GM23338 (cell line): ENCODE data around the gene CDC34. TPM values are rescaled to one million over a fixed set of nuclear protein-coding genes. Genes with fewer than 3 reads are reported as not detected.
A peak's percentile ranks its signal among the peaks of the same experiment; 100 is the strongest.

ENCODE experiments used
- ATAC-seq: fragments of 200-7000 bp; cut with Tn5 transposase; 3 replicates; pipeline ENCODE4 v1.9.1; 2020
- DNase-seq: peaks from one replicate; pipeline ENCODE4 v3.0.0-alpha.2; 2015; ENCODE audit warnings: low spot score
- H2AFZ ChIP-seq: fragments of 200-600 bp; sonication (generic); 2 replicates; pipeline ENCODE4 v1.8.0; 2016; ENCODE audit warnings: antibody characterized with exemption, mild to moderate bottlenecking, moderate library complexity
- H3F3A ChIP-seq: fragments of 200-600 bp; sonication (generic); replicated peaks from 2 replicates; pipeline ENCODE4 v1.8.0; 2017; ENCODE audit warnings: antibody characterized with exemption, mixed run types, low read depth
- H3K27ac ChIP-seq: fragments of 200-600 bp; sonication (generic); 2 replicates; pipeline ENCODE4 v1.6.1; 2016; ENCODE audit warnings: low read depth
- H3K27me3 ChIP-seq: fragments of 200-600 bp; sonication (generic); 2 replicates; pipeline ENCODE4 v1.8.0; 2016; ENCODE audit warnings: mild to moderate bottlenecking, mixed run types, moderate library complexity; ENCODE audit not compliant: insufficient read depth
- H3K36me3 ChIP-seq: fragments of 200-600 bp; sonication (generic); 2 replicates; pipeline ENCODE4 v1.8.0; 2016; ENCODE audit warnings: mild to moderate bottlenecking; ENCODE audit not compliant: insufficient read depth
- H3K4me1 ChIP-seq: fragments of 200-600 bp; sonication (generic); 2 replicates; pipeline ENCODE4 v1.8.0; 2016; ENCODE audit warnings: mild to moderate bottlenecking, moderate library complexity; ENCODE audit not compliant: insufficient read depth
- H3K4me2 ChIP-seq: fragments of 200-600 bp; sonication (generic); 2 replicates; pipeline ENCODE4 v1.7.1; 2017; ENCODE audit warnings: mixed run types
- H3K4me3 ChIP-seq: fragments of 200-600 bp; sonication (generic); 2 replicates; pipeline ENCODE4 v1.6.1; 2016; ENCODE audit warnings: mixed run types
- H3K79me2 ChIP-seq: fragments of 200-600 bp; sonication (generic); replicated peaks from 2 replicates; pipeline ENCODE4 v1.8.0; 2017; ENCODE audit warnings: mild to moderate bottlenecking; ENCODE audit not compliant: insufficient read depth
- H3K9me2 ChIP-seq: fragments of 200-600 bp; sonication (generic); 2 replicates; pipeline ENCODE4 v1.8.0; 2017; ENCODE audit not compliant: insufficient read depth
- H4K20me1 ChIP-seq: fragments of 200-600 bp; sonication (generic); replicated peaks from 2 replicates; pipeline ENCODE4 v1.8.0; 2017; ENCODE audit warnings: mild to moderate bottlenecking; ENCODE audit not compliant: insufficient read depth
- H3K27ac Mint-ChIP-seq: 2 replicates; pipeline ENCODE4 v1.8.0; 2020; ENCODE audit warnings: inconsistent platforms, mild to moderate bottlenecking, moderate library complexity, mixed read lengths
- H3K27me3 Mint-ChIP-seq: 3 replicates; pipeline ENCODE4 v1.8.0; 2022; ENCODE audit warnings: low read depth, mild to moderate bottlenecking, moderate library complexity, mixed read lengths, inconsistent platforms; ENCODE audit not compliant: insufficient read depth, poor library complexity
- H3K36me3 Mint-ChIP-seq: 3 replicates; pipeline ENCODE4 v1.8.0; 2021; ENCODE audit warnings: low read depth, mild to moderate bottlenecking, inconsistent platforms, moderate library complexity, mixed read lengths
- H3K4me1 Mint-ChIP-seq: 3 replicates; pipeline ENCODE4 v1.8.0; 2020; ENCODE audit warnings: mild to moderate bottlenecking, inconsistent platforms, mixed read lengths
- H3K4me3 Mint-ChIP-seq: 3 replicates; pipeline ENCODE4 v1.8.0; 2021; ENCODE audit warnings: moderate library complexity, mild to moderate bottlenecking, inconsistent platforms, mixed read lengths
- H3K9me3 Mint-ChIP-seq: 3 replicates; pipeline ENCODE4 v1.8.0; 2020; ENCODE audit warnings: moderate library complexity, mild to moderate bottlenecking, inconsistent platforms, mixed read lengths
- EZH2 ChIP-seq: fragments of 200-600 bp; sonication (generic); IDR thresholded peaks from one replicate; pipeline ENCODE4 v1.8.0; 2017; ENCODE audit warnings: antibody characterized with exemption, mild to moderate bottlenecking, low read depth; ENCODE audit not compliant: unreplicated experiment
- NANOG ChIP-seq: IDR thresholded peaks from 2 replicates; pipeline ENCODE4 v1.6.1; 2016; ENCODE audit warnings: antibody characterized with exemption, borderline replicate concordance
- POLR2AphosphoS5 ChIP-seq: IDR thresholded peaks from 2 replicates; pipeline ENCODE4 v1.6.1; 2016; ENCODE audit warnings: antibody characterized with exemption, low read depth
- STAT1 ChIP-seq: IDR thresholded peaks from one replicate; pipeline ENCODE4 v1.6.1; 2016; ENCODE audit warnings: antibody characterized with exemption; ENCODE audit not compliant: unreplicated experiment
- long read RNA-seq: library from polyadenylated mRNA; unstranded; transcript quantifications from one replicate; pipeline ENCODE4 v2.0.0, GENCODE V29; 2020; ENCODE audit not compliant: unreplicated experiment
- polyA plus RNA-seq: library from polyadenylated mRNA; unstranded; fragments of >200 nt; fragmentation: Nextera tagmentation; extraction: Ambion mirVana; gene quantifications from 2 replicates; pipeline ENCODE4 v1.2.1, GENCODE V29; 2016
- total RNA-seq: library from RNA; depleted of rRNA; stranded (reverse); fragments of >200 nt; shearing (Covaris generic); gene quantifications from 2 replicates; pipeline ENCODE4 v1.2.3, GENCODE V29; 2014; rRNA removed
- TF ChIP-seq, protein P1 (sequence below): IDR thresholded peaks from 2 replicates; pipeline ENCODE4 v1.6.1; 2016; ENCODE audit warnings: antibody characterized with exemption
- TF ChIP-seq, protein P2 (sequence below): fragments of 250-450 bp; sonication (Bioruptor Pico); IDR thresholded peaks from 2 replicates; pipeline ENCODE4 v1.5.0; 2020; ENCODE audit warnings: mild to moderate bottlenecking, moderate library complexity

Gene CDC34
- total RNA-seq (146 and 148 TPM in 2 replicates), polyA plus RNA-seq (114 and 118 TPM in 2 replicates)
- long read RNA-seq, transcript CDC34-201 (5 exons, 1,471 nt) = major isoform, 8 of 18 reads
- long read RNA-seq, partial matches to known transcripts = 3 of 18 reads
- long read RNA-seq, other reads (novel, unspliced or antisense) = 4 of 18 reads

DNA sequence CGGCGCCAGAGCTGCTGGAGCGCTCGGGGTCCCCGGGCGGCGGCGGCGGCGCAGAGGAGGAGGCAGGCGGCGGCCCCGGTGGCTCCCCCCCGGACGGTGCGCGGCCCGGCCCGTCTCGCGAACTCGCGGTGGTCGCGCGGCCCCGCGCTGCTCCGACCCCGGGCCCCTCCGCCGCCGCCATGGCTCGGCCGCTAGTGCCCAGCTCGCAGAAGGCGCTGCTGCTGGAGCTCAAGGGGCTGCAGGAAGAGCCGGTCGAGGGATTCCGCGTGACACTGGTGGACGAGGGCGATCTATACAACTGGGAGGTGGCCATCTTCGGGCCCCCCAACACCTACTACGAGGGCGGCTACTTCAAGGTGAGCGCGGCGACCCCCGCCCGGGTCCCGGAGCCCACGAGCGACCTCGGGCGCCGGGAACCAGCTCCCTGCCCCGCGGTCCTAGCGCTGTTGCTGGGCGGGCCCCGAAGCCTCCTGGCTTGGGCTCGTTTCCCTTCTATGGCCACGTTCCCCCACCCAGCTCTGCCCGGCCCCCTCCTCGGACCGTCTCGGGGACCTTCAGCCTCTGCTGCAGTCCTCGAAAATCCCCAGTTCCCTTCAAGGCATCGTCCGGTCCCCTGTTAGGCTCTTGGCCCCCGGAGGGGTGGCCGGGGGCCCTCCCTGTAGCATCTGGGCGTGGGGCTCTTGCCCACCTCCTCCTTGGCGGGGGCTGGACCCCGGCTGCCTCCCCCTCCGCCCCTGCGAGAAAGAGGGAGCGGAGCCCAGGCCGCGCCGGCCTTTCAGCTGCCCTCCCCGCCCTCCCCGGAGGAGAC, at the start of gene CDC34:
TSS of gene CDC34 (plus strand) at position 8 of the 808 bp plus-strand sequence. CDS start at position 180, 172 bp downstream.
- Histone ChIP-seq H3K79me2 (peaks cover 25% of the 10 kb centered on the region), H4K20me1 (peaks cover 17% of the 10 kb centered on the region), H2AFZ (peak within 1 kb of the TSS; percentile 81; the same call in 1 of the 2 replicates), H3K27ac (peak within 1 kb of the TSS; percentile 66; the same call in 1 of the 2 replicates), H3K4me2 (peak within 1 kb of the TSS; percentile 94), H3K9me2 (no peaks in the 10 kb centered on the region), H3K27me3 (no peaks in the 10 kb centered on the region), H3F3A (peaks cover 13% of the 10 kb centered on the region), H3K36me3 (no peaks in the 10 kb centered on the region; the same call in 1 of the 2 replicates), H3K4me1 (no peaks in the 10 kb centered on the region; the same call in 1 of the 2 replicates), H3K4me3 (peak within 1 kb of the TSS; percentile 98)
- peaks cover 16% of the 10 kb centered on the region for H3K27me3 Mint-ChIP-seq
- no peak for DNase-seq
- TF ChIP-seq EZH2 (no peak), POLR2AphosphoS5 (no peak), NANOG (no peak), STAT1 (no peak)
- TF ChIP-seq, protein P1, sequence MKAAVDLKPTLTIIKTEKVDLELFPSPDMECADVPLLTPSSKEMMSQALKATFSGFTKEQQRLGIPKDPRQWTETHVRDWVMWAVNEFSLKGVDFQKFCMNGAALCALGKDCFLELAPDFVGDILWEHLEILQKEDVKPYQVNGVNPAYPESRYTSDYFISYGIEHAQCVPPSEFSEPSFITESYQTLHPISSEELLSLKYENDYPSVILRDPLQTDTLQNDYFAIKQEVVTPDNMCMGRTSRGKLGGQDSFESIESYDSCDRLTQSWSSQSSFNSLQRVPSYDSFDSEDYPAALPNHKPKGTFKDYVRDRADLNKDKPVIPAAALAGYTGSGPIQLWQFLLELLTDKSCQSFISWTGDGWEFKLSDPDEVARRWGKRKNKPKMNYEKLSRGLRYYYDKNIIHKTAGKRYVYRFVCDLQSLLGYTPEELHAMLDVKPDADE = no peak
- TF ChIP-seq, protein P2, sequence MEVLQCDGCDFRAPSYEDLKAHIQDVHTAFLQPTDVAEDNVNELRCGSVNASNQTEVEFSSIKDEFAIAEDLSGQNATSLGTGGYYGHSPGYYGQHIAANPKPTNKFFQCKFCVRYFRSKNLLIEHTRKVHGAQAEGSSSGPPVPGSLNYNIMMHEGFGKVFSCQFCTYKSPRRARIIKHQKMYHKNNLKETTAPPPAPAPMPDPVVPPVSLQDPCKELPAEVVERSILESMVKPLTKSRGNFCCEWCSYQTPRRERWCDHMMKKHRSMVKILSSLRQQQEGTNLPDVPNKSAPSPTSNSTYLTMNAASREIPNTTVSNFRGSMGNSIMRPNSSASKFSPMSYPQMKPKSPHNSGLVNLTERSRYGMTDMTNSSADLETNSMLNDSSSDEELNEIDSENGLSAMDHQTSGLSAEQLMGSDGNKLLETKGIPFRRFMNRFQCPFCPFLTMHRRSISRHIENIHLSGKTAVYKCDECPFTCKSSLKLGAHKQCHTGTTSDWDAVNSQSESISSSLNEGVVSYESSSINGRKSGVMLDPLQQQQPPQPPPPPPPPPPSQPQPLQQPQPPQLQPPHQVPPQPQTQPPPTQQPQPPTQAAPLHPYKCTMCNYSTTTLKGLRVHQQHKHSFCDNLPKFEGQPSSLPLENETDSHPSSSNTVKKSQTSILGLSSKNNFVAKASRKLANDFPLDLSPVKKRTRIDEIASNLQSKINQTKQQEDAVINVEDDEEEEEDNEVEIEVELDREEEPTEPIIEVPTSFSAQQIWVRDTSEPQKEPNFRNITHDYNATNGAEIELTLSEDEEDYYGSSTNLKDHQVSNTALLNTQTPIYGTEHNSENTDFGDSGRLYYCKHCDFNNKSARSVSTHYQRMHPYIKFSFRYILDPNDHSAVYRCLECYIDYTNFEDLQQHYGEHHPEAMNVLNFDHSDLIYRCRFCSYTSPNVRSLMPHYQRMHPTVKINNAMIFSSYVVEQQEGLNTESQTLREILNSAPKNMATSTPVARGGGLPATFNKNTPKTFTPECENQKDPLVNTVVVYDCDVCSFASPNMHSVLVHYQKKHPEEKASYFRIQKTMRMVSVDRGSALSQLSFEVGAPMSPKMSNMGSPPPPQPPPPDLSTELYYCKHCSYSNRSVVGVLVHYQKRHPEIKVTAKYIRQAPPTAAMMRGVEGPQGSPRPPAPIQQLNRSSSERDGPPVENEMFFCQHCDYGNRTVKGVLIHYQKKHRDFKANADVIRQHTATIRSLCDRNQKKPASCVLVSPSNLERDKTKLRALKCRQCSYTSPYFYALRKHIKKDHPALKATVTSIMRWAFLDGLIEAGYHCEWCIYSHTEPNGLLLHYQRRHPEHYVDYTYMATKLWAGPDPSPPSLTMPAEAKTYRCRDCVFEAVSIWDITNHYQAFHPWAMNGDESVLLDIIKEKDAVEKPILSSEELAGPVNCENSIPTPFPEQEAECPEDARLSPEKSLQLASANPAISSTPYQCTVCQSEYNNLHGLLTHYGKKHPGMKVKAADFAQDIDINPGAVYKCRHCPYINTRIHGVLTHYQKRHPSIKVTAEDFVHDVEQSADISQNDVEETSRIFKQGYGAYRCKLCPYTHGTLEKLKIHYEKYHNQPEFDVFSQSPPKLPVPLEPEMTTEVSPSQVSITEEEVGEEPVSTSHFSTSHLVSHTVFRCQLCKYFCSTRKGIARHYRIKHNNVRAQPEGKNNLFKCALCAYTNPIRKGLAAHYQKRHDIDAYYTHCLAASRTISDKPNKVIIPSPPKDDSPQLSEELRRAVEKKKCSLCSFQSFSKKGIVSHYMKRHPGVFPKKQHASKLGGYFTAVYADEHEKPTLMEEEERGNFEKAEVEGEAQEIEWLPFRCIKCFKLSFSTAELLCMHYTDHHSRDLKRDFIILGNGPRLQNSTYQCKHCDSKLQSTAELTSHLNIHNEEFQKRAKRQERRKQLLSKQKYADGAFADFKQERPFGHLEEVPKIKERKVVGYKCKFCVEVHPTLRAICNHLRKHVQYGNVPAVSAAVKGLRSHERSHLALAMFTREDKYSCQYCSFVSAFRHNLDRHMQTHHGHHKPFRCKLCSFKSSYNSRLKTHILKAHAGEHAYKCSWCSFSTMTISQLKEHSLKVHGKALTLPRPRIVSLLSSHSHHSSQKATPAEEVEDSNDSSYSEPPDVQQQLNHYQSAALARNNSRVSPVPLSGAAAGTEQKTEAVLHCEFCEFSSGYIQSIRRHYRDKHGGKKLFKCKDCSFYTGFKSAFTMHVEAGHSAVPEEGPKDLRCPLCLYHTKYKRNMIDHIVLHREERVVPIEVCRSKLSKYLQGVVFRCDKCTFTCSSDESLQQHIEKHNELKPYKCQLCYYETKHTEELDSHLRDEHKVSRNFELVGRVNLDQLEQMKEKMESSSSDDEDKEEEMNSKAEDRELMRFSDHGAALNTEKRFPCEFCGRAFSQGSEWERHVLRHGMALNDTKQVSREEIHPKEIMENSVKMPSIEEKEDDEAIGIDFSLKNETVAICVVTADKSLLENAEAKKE (CRISPR knock-in tag) = no peak
- peaks cover 9% of the 10 kb centered on the region for H3K4me1 Mint-ChIP-seq
- H3K27ac Mint-ChIP-seq = peak within 1 kb of the TSS; percentile 92
- H3K9me3 Mint-ChIP-seq = 0 out of 3 replicates have a peak, but pooled peaks cover 2% of the 10 kb centered on the region
- H3K36me3 Mint-ChIP-seq = peaks cover 10% of the 10 kb centered on the region; the same call in 2 of the 3 replicates
- ATAC-seq = peak; percentile 4
- peak within 1 kb of the TSS; percentile 87 for H3K4me3 Mint-ChIP-seq
